Ascending aorta (tissue), 2 donors: ENCODE results near the gene SLC4A1. TPM values are rescaled to one million over a fixed set of nuclear protein-coding genes. Genes with fewer than 3 reads are reported as not detected.

ENCODE experiments used
- DNase-seq, 2 donors: peaks; one replicate each; pipeline ENCODE4 v3.0.0-alpha.2; 2019; ENCODE audit warnings: low spot score in 2 of 2
- H3K27ac ChIP-seq, 2 donors: fragments of 200-600 bp; sonication (generic); one replicate each; pipeline ENCODE4 v1.5.1; 2016 to 2017; ENCODE audit warnings: mild to moderate bottlenecking in 1 of 2
- H3K27me3 ChIP-seq: fragments of 200-600 bp; sonication (generic); one replicate; pipeline ENCODE4 v1.5.1; 2017
- H3K36me3 ChIP-seq, 2 donors: fragments of 200-600 bp; sonication (generic); one replicate each; pipeline ENCODE4 v1.5.1; 2016
- H3K4me1 ChIP-seq, 2 donors: fragments of 200-600 bp; sonication (generic); one replicate each; pipeline ENCODE4 v1.5.1; 2016 to 2017; ENCODE audit warnings: mild to moderate bottlenecking in 1 of 2
- H3K4me3 ChIP-seq, 2 donors: fragments of 200-600 bp; sonication (generic); one replicate each; pipeline ENCODE4 v1.5.1; 2016 to 2017; ENCODE audit warnings: mild to moderate bottlenecking in 1 of 2
- H3K9me3 ChIP-seq, 2 donors: fragments of 200-600 bp; sonication (generic); one replicate each; pipeline ENCODE4 v1.5.1; 2016
- intact Hi-C: fragments of 100-400 bp; cut with DNase I; formaldehyde crosslinking; loops from one replicate; pipeline ENCODE4 v1.15.1; 2023
- total RNA-seq: library from RNA; depleted of rRNA; stranded (reverse); fragments of >200 nt; gene quantifications from one replicate; pipeline ENCODE4 v1.1.0, GENCODE V29; 2016
- TF ChIP-seq, protein P1 (sequence below), 3 experiments: fragments of 200-600 bp in 2 of 3; fragments of 450-650 bp in 1 of 3; sonication (generic) in 2 of 3; IDR thresholded peaks; one replicate each; pipeline ENCODE4 v1.5.1; 2016 to 2019; ENCODE audit warnings: antibody characterized with exemption in 3 of 3, mild to moderate bottlenecking in 1 of 3, moderate library complexity in 1 of 3

The SLC4A1 gene
- 2.4 TPM for total RNA-seq

DNA sequence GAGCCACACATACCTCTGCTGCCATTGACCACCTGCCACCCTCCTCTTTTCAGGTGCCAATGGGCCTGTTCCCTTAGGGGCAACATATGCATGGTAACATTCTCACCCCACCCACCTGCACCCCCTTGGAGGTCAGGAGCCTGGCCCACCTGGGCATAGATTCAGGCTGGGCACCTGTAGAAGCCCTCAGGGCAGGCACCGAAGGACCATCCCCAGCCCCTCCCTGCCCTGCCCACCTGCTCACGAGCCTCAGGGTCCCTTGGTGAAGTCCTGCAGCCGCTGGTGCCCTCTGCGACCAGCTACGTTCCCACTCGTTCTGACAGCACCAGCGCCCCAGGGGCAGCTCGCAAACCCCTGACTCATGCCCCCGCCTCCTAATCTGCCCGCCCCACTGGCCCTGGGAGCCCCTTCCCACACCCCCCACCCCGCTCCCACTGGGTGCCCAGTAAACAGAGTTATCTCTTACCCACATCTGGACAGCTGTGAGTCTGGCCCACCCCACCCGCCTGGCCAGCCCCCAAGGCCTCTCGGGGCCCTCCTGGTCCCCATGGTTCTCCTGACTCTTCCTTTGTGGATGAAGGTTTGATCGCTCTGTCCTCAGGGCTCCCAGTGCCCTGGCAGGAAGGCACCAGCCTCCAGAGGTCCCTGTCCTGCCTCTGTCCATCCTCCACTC, at the start of gene SLC4A1:
TSS of gene SLC4A1 (minus strand) at position 318 of the 673 bp plus-strand sequence. CDS start 5,269 bp downstream, outside the sequence.
- H3K4me3 ChIP-seq, result no peak within 1 kb of the TSS
- no peaks in the 10 kb centered on the region for H3K36me3 ChIP-seq
- no peaks in the 10 kb centered on the region for H3K4me1 ChIP-seq
- TF ChIP-seq, protein P1, sequence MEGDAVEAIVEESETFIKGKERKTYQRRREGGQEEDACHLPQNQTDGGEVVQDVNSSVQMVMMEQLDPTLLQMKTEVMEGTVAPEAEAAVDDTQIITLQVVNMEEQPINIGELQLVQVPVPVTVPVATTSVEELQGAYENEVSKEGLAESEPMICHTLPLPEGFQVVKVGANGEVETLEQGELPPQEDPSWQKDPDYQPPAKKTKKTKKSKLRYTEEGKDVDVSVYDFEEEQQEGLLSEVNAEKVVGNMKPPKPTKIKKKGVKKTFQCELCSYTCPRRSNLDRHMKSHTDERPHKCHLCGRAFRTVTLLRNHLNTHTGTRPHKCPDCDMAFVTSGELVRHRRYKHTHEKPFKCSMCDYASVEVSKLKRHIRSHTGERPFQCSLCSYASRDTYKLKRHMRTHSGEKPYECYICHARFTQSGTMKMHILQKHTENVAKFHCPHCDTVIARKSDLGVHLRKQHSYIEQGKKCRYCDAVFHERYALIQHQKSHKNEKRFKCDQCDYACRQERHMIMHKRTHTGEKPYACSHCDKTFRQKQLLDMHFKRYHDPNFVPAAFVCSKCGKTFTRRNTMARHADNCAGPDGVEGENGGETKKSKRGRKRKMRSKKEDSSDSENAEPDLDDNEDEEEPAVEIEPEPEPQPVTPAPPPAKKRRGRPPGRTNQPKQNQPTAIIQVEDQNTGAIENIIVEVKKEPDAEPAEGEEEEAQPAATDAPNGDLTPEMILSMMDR (IDR thresholded peaks at IDR 0.05), result no peak
- H3K27ac ChIP-seq, result no peak within 1 kb of the TSS
- no peak for DNase-seq
- H3K9me3 ChIP-seq, result no peaks in the 10 kb centered on the region
- no peaks in the 10 kb centered on the region for H3K27me3 ChIP-seq
- intact Hi-C loops, result no loop called here

DNA sequence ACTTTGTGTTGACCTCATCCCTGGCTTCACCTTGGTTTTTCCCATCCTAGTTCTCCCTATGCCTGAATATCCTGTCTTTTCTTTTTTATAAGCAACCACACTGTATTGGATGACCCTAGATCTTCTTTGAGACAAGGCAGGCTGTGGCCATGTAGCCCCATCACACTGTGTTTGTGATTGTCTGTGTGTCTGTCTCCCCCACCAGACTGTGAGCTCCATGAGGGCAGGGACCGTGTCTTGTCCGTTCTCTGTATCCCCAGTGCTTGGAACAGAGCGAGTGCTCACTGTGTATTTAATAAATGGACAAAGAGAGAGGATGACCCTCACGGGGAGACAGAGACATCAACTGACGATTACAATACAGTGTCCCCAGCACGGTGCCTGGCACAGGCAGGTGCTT, 49.6 kb upstream of the SLC4A1 start:
- no peak overlapping the region for H3K4me3 ChIP-seq
- peaks cover 14% of the 10 kb centered on the region for H3K27me3 ChIP-seq
- H3K4me1 ChIP-seq, result peaks cover 4 to 9% of the 10 kb centered on the region in 2 donors
- no peaks in the 10 kb centered on the region for H3K9me3 ChIP-seq
- DNase-seq, result no peak
- no peak overlapping the region for H3K27ac ChIP-seq
- intact Hi-C loops, result no loop called here
- peaks cover 28 to 30% of the 10 kb centered on the region in 2 donors for H3K36me3 ChIP-seq
- TF ChIP-seq, protein P1 (IDR thresholded peaks at IDR 0.05), result no peak

DNA sequence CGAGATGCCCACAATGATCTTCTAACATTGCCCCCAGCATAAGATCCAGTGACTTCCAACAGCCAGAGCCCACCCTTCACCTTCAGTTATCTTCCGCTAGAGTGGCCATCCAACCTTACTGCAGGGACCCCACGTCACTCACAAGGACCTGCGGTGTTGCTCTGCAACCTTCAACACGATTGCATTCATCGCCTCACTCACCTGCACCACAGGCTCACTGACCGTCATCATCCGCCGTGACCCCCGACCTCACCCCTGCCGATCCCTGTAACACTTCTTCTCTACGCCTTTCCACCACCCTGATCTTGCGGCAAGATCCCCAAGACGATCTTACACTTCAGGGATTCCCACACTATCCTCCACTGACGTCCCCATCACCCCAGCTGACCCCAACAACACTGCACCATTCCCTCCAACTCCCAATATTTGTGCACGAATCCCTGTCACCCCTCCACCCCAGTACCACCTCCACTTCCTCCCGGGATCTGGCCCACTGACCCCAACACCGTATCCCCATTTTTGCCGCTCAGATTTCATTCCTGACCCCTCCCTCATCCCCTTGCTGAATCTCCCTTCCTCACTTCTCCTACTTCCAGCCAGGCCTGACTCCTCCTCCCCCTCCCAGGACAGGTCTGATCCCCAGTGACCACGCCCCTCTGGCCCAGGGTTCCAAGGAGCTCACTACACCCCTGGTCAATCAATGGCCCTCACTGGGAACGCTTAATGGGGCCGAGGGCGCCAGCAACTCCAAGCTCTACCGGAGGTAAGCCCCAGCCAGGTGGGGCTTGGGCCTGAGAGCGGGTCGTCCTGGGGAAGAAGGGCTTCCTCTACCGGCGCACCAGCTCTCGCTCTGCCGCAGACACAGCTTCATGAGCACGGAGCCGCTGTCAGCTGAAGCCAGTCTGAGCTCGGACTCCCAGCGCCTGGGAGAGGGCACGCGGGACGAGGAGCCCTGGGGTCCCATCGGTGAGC, 48.1 kb upstream of the SLC4A1 start:
- intact Hi-C loops, result no loop called here
- H3K27me3 ChIP-seq, result peaks cover 14% of the 10 kb centered on the region

DNA sequence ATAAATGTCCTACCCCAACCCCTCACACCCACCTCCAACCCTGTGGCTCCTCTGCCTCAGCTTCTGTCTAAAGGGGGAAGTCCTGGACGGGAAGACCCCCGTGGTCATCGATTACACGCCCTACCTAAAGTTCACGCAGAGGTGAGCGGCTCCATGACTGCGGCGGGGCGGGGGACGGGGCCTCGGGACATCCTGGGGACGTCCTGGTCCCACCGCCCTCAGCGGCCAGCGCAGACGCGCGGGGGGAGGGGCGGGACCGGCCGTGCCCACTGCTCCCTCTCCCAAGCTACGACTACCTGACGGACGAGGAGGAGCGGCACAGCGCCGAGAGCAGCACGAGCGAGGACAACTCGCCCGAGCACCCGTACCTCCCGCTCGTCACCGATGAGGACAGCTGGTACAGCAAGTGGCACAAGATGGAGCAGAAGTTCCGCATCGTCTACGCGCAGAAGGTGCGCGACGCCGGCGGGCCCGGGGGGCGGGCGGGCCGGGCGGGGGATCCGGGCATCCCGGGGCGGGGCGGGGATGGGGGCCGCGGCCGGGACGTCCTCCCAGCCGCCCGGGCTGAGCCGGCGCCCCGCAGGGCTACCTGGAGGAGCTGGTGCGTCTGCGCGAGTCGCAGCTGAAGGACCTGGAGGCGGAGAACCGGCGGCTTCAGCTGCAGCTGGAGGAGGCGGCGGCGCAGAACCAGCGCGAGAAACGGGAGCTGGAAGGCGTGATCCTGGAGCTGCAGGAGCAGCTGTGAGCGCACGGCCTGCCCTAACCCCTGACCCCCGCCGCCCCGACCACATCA, 47.1 kb upstream of the SLC4A1 start:
- Histone ChIP-seq H3K9me3 (no peaks in the 10 kb centered on the region), H3K4me3 (peak overlapping the region; percentile 50 to 52), H3K27me3 (peaks cover 14% of the 10 kb centered on the region), H3K4me1 (peaks cover 4 to 9% of the 10 kb centered on the region in 2 donors), H3K36me3 (peaks cover 8 to 9% of the 10 kb centered on the region in 2 donors), H3K27ac (no peak overlapping the region)
- DNase-seq, result no peak
- intact Hi-C loops, result no loop called here
- TF ChIP-seq, protein P1 (IDR thresholded peaks at IDR 0.05), result no peak

More for the DNA sequence above, 48.1 kb upstream of the SLC4A1 start:
- Histone ChIP-seq H3K4me1 (peaks cover 4 to 9% of the 10 kb centered on the region in 2 donors), H3K4me3 (no peak overlapping the region), H3K36me3 (peaks cover 18 to 19% of the 10 kb centered on the region in 2 donors), H3K9me3 (no peaks in the 10 kb centered on the region), H3K27ac (no peak overlapping the region)
- TF ChIP-seq, protein P1 (IDR thresholded peaks at IDR 0.05), result no peak
- no peak for DNase-seq

DNA sequence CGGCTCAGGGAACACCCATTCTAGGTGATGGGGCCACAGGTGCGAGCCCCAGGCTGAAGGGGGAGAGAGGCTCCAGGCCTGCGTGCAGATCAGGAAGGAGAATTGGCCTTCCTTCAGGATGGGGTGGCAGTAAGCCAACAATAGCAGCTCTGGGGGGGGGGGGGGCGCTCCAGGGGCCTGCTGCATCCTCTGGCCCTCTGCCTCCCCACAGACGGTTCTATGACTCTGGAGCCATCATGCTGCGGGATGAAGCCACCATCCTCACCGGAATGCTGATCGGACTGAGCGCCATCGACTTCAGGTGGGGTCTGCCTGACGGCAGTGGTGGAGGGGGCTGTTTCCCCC, 46.6 kb upstream of the SLC4A1 start:
- Histone ChIP-seq H3K27me3 (peaks cover 14% of the 10 kb centered on the region), H3K9me3 (no peaks in the 10 kb centered on the region), H3K4me3 (no peak overlapping the region), H3K36me3 (peaks cover 3% of the 10 kb centered on the region in 2 donors), H3K4me1 (peaks cover 4 to 9% of the 10 kb centered on the region in 2 donors), H3K27ac (no peak overlapping the region)
- TF ChIP-seq, protein P1 (IDR thresholded peaks at IDR 0.05), result no peak
- intact Hi-C loops, result no loop called here
- no peak for DNase-seq
